Amygdala (tissue), 56 donors: ENCODE results near the gene CAPN7.

Experiments
- DNase-seq, 56 donors: peaks; one replicate each; lab custom pipeline; 2025; lab: John Stamatoyannopoulos, UW

CAPN7 gene

DNA sequence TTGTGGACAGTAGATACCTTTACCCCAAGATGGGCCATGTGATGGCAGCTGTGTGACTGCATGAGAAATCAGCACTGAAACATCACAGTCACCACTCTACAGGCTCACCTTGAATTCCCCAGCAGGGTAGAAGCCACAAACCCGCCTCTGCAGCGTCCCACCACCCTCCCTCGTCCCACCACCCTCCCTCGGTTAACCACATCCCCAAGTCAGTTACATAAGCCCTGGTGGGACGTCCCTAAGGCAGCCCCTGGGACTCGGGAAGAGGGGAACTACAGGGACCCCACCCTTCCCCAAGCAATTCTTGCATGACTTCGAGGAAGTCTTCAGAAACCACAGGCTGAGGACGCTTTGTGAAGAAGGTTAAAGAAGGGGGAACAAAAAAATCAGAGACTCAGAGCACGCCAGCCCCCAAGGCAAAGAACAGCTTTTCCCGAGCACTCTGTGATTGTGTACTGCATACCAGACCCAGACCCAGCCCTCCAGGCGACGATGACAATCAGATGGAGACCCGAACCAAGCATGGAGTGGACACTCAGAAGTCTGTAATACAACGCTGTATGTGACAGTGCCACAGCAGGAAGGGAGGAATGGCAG is 65.8 kb downstream of the CAPN7 start:
- DNase-seq, result no peak

- DNase-seq, result no peak
Observed at GRCh38 chr3:15272426-15273196, 66.6 kb downstream of the CAPN7 start.

DNA sequence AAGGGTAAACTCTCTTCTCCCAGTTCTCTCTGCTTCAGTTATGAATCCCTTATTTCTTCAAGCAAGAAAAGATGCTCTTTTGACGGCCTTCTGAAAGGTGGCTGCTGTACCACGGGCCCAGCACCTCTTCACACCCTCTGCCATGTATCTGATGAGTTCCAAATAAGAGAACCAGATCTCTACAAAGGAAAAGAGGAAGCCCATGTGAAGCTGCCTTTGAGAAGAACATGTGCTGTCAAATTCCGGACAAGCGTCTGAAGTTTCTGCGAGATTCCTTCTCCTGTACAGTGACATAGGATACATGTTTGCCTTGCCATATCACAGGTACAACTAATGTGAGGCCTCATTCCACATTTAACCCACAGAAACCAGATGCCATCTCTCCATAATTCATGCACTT is 67.2 kb downstream of the CAPN7 start:
- no peak for DNase-seq

GRCh38 chr3:15276028-15276724 is 70.1 kb downstream of the CAPN7 start:
- peak in 8 of 56 donors; percentile 13 to 40 (median 32) for DNase-seq

DNA sequence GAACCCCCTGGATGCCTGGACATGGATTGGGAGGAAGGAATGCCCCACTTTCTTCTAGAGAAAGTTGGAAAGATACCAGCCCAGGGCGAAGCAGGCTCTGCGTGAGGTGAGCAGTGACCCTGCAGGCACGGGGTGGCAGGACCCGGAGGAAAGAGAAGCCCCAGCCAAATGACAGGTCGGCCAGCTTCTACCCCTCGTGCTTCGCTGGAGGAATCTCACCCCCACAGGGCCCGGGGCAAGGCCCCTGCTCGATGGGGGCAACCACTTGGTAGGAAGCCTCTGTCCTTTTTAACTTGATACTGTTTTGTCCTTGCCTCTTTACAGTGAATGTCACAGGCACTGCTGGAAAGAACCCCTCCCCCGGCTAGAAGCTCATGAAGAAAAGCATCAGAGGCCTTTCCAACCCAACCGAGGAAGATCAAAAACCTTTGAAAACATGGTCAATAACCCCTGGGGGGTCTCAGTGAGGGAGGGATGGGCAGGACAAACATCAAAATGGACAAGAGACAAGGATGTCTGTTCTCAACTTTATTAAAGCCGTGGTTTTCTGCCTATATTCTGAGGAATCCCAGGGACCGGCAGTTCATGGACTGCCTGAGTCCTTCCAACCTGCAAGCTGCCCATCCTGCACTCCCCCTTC is 71.9 kb downstream of the CAPN7 start:
- no peak for DNase-seq

DNA sequence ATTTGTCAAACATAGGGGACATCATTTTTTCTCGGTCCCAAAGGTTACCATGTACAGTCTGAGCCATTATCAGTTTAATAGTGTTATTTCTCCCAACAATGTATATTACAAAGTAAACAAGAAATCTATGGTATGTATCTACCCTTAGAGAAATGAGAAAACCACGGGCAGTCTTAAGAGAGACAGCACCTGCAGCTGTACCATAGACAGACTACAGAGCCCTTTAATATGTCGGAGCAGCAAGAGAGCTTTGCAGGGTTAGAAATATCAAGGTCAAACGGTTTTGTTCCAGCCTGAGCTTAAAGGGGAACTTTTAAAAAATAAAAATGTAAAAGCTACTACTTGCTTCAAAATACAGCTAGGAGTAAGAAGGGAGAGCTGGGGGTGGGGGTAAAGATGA is 73.2 kb downstream of the CAPN7 start:
- no peak for DNase-seq

DNA sequence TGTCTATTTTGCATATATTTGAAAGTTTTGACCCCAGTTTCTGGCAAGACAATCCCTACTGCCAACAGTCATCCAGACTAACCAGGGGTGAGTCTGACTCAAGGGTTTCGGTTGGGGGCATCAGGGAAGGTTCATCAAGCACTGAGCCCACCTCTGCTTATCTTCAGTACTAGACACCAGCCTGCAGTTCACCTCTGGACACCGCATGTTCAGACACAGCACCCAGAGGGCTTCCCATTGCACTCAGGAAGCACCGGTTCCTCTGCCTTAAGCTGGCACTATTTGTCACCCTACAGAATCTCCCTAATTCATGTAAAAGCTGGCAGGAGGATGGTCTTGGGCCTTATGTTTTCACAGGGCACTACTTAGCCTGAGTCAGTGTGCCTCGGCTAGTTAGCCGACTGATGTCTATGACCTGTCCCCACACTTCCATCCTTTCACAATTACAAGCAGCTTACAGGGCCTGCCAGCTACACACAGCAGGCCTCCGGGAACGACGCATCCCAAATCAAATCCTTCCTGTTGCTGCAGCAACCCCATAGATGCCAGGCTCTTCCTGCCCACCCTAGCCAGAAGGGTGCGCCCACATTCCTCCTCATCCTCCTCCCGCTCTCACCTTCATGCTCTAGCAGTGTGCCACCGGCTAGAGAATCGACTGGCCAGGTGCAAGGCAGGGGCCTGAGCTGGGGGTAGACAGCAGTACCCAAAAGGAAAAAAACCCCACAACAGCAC is 73.8 kb downstream of the CAPN7 start:
- peak in 1 of 56 donors; percentile 16 for DNase-seq

- DNase-seq, result peak in 3 of 56 donors; percentile 16 to 44 (median 21)
Observed at GRCh38 chr3:15280853-15281532, 74.9 kb downstream of the CAPN7 start.

- peak in 14 of 56 donors; percentile 20 to 58 (median 36) for DNase-seq
Observed at GRCh38 chr3:15281817-15282216, 75.8 kb downstream of the CAPN7 start.

DNA sequence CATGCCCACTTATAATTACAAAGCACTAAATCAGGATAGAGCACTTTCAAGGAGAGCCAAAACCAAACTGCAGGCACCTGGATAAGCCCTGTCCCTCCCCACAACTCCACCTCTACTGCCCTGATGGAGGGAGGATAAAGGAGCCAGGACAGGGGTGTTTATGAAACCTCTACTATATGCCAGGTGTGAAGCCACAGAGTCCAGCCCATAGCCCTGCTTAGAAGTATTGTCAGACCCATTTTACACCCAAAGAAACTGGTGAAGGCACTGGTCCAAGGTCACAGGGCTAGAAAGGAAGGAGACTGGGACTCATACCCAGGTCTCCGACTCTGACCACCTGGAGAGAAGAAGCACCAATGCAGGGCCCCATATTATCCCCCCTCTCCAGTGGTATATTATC is 77.7 kb downstream of the CAPN7 start:
- DNase-seq, result no peak

DNA sequence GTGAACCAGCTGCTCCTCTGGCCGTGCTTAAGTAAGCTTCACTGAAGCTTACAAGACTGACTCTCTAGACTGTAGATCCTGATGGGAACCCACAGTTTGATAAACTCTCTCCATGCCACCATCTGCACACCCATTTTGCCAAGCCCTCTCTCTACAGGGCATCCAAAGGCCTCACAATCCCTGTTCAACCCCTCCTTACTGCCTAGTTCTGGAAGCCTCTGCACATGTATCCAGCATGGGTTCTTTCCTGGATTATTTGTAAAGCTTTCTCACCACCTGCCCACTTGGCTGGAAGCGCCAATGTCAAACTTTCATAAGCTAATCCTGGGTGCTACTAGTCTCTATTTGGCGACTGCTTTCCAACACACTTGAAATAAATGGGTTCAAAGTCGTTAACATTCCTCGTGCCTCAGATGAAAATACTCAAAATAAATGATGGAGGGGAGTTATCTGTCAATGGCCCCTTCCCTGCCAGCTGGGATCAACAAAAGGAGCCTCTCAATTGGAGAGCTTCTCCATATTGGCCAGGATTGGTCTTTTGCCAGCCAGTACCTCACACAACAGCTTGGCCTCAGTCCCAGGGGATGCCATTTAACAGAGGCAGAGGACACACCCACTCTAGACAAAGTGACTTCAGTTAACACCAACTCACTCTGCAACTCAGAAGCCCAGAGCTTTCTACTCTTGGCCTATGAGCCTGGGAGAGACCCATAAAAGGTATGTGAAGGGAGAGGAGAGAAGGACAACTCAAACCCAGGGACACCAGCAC is 78.3 kb downstream of the CAPN7 start:
- peak in 2 of 56 donors; percentile 35 to 82 for DNase-seq

DNA sequence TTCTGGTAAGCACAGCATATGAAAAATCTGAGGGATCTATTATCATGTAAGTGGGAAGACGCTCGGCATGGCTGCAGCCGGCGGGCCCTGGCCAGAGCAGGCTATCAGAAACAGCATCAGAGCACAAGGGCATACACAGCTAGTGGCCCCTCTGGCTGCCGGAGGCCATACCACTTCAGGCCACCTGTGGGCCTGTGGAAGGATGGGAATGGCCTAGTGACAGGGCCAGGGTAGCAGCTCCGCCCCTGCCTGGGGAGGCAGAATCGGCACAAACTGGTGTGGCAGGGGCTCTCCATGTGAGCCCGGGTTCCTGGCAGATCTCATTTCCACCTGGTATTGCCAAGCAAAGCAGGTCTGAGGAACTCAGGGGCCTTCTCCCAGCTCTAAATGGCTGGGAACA is 80.0 kb downstream of the CAPN7 start:
- no peak for DNase-seq

- peak in 2 of 56 donors; percentile 21 to 22 for DNase-seq
Observed at GRCh38 chr3:15287565-15288330, 81.7 kb downstream of the CAPN7 start.

- DNase-seq, result no peak
Observed at GRCh38 chr3:15288331-15289035, 82.4 kb downstream of the CAPN7 start.

DNA sequence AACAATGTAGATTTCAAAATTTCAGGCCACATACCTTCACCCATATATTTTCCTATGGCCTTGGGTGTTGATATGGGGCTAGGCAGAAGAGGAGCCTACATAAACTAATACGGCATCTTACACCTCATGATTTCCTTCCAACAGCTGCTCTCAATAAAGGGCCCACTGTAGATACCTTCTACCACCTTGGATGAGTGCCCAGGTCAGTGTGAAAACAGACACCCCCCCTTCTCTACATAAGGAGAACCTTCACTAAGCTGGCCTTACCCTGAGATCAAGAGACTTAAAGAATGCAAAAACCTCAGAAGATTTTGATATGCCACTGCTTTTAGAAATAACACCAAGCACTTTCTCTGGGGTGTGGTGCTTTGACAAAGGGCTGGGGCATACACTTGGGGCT is 83.6 kb downstream of the CAPN7 start:
- no peak for DNase-seq

GRCh38 chr3:15290736-15291135 is 84.7 kb downstream of the CAPN7 start:
- DNase-seq, result no peak
